B cell (primary cell): ENCODE data around the gene ZMYM4. TPM values are rescaled to one million over a fixed set of nuclear protein-coding genes. Genes with fewer than 3 reads are reported as not detected.

ENCODE experiments used
- ATAC-seq: fragments of 200-7000 bp; cut with Tn5 transposase; one replicate; pipeline ENCODE4 v1.10.0; 2021; ENCODE audit warnings: low read depth, mild to moderate bottlenecking, moderate number of reproducible peaks, moderate library complexity
- CTCF ChIA-PET: fragments of 350-600 bp; sonication (Branson Sonifier 250); formaldehyde crosslinking; loops from one replicate; lab custom pipeline; 2021; ENCODE audit warnings: antibody characterized with exemption, inconsistent platforms; lab: Charles Lee
- POLR2A ChIA-PET: fragments of 350-600 bp; sonication (Branson Sonifier 250); formaldehyde crosslinking; loops from one replicate; lab custom pipeline; 2021; ENCODE audit warnings: antibody characterized with exemption; lab: Charles Lee
- DNase-seq: peaks from one replicate; pipeline ENCODE4 v3.0.0; 2013
- H2AFZ ChIP-seq: 2 replicates; pipeline ENCODE4 v1.6.1; 2012; ENCODE audit warnings: mild to moderate bottlenecking, low read depth, low read length; ENCODE audit not compliant: insufficient read depth, poor library complexity, severe bottlenecking
- H3K27ac ChIP-seq, 2 donors: 1 replicate in 1 of 2; 2 replicates in 1 of 2; pipeline ENCODE4 v1.5.1; 2012 to 2013; ENCODE audit warnings: low read length in 2 of 2, mild to moderate bottlenecking in 2 of 2, moderate library complexity in 1 of 2
- H3K27me3 ChIP-seq, 4 experiments: fragments of 200-600 bp in 1 of 4; sonication (generic) in 1 of 4; replicated peaks in 1 of 4; 1 replicate in 2 of 4; 2 replicates in 2 of 4; pipeline versions ENCODE4 v1.6.1 to v1.7.0; 2013 to 2016; ENCODE audit warnings: low read length in 3 of 4, mild to moderate bottlenecking in 2 of 4, mixed read lengths in 1 of 4, moderate library complexity in 1 of 4; ENCODE audit not compliant: insufficient read depth in 4 of 4, control insufficient read depth in 3 of 4; ENCODE audit errors: control extremely low read depth in 1 of 4
- H3K36me3 ChIP-seq, 2 experiments: replicated peaks in 1 of 2; 1 replicate in 1 of 2; 2 replicates in 1 of 2; pipeline versions ENCODE4 v1.6.1 to v1.7.1; 2013; ENCODE audit warnings: low read length in 1 of 2; ENCODE audit not compliant: insufficient read depth in 2 of 2, control insufficient read depth in 1 of 2; ENCODE audit errors: control extremely low read depth in 1 of 2, extremely low read depth in 1 of 2
- H3K4me1 ChIP-seq, 2 donors: fragments of 200-600 bp in 1 of 2; sonication (generic) in 1 of 2; 1 replicate in 1 of 2; 2 replicates in 1 of 2; pipeline versions ENCODE4 v1.5.1 to v1.6.1; 2013 to 2017; ENCODE audit warnings: low read length in 2 of 2; ENCODE audit not compliant: control insufficient read depth in 2 of 2, insufficient read depth in 2 of 2
- H3K4me2 ChIP-seq: replicated peaks from 2 replicates; pipeline ENCODE3; 2012; ENCODE audit warnings: mild to moderate bottlenecking, low read depth, low read length; ENCODE audit not compliant: poor library complexity, severe bottlenecking
- H3K4me3 ChIP-seq, 5 experiments: fragments of 200-600 bp in 1 of 5; sonication (generic) in 1 of 5; 1 replicate in 3 of 5; 2 replicates in 2 of 5; pipeline versions ENCODE4 v1.5.1 to v1.7.0; 2011 to 2016; ENCODE audit warnings: low read length in 4 of 5, mild to moderate bottlenecking in 4 of 5, low read depth in 2 of 5, control low read depth in 1 of 5, moderate library complexity in 1 of 5; ENCODE audit not compliant: insufficient read depth in 1 of 5; ENCODE audit errors: control extremely low read depth in 1 of 5, extremely low read depth in 1 of 5
- H3K79me2 ChIP-seq: fragments of 200-600 bp; sonication (generic); one replicate; pipeline ENCODE4 v1.6.0; 2016; ENCODE audit warnings: low read length; ENCODE audit not compliant: control insufficient read depth, insufficient read depth
- H3K9ac ChIP-seq: fragments of 200-600 bp; sonication (generic); 2 replicates; pipeline ENCODE4 v1.6.1; 2017; ENCODE audit warnings: mild to moderate bottlenecking, low read length, moderate library complexity
- H3K9me3 ChIP-seq, 3 donors: one replicate each; pipeline versions ENCODE4 v1.6.1 to v1.7.1; 2013; ENCODE audit warnings: low read length in 2 of 3; ENCODE audit not compliant: control insufficient read depth in 2 of 3, insufficient read depth in 1 of 3; ENCODE audit errors: control extremely low read depth in 1 of 3
- H4K20me1 ChIP-seq: 2 replicates; pipeline ENCODE4 v1.6.0; 2012; ENCODE audit warnings: mild to moderate bottlenecking, low read length; ENCODE audit not compliant: insufficient read depth, control insufficient read depth, poor library complexity, severe bottlenecking
- H3K27ac Mint-ChIP-seq: one replicate; pipeline ENCODE4 v1.8.0; 2021; ENCODE audit warnings: mixed read lengths
- H3K27me3 Mint-ChIP-seq: one replicate; pipeline ENCODE4 v1.8.0; 2021; ENCODE audit warnings: mixed read lengths
- H3K4me1 Mint-ChIP-seq: one replicate; pipeline ENCODE4 v1.8.0; 2021; ENCODE audit warnings: mixed read lengths
- H3K4me3 Mint-ChIP-seq: one replicate; pipeline ENCODE4 v1.8.0; 2021; ENCODE audit warnings: mixed read lengths
- H3K9me3 Mint-ChIP-seq: one replicate; pipeline ENCODE4 v1.8.0; 2022; ENCODE audit warnings: mixed read lengths; ENCODE audit not compliant: insufficient read depth
- EZH2 ChIP-seq: IDR thresholded peaks from 2 replicates; pipeline ENCODE4 v1.6.1; 2012; ENCODE audit warnings: borderline replicate concordance, low read depth, mild to moderate bottlenecking, moderate library complexity, low read length; ENCODE audit not compliant: insufficient read depth, poor library complexity, severe bottlenecking
- WGBS: methylation state at CpG from one replicate; pipeline ENCODE4 v1.1.5; 2013; ENCODE audit warnings: missing lambda C conversion rate; ENCODE audit not compliant: insufficient coverage; 5-methylcytosine and 5-hydroxymethylcytosine counted together
- intact Hi-C: fragments of 100-400 bp; cut with micrococcal nuclease; formaldehyde crosslinking; loops from one replicate; pipeline ENCODE4 v1.10.0; 2022
- polyA plus RNA-seq: library from polyadenylated mRNA; depleted of rRNA; stranded (reverse); fragments of >200 nt; gene quantifications from 2 replicates; pipeline ENCODE4 v1.2.3, GENCODE V29; 2012
- total RNA-seq, 2 donors: library from RNA; stranded (reverse); fragments of 120-200 nt in 1 of 2; gene quantifications; 1 replicate in 1 of 2; 2 replicates in 1 of 2; pipeline versions ENCODE4 v1.2.3 to v1.2.4, GENCODE V29; 2013 to 2022
- TF ChIP-seq, protein P1 (sequence below): fragments of 200-600 bp; IDR thresholded peaks from one replicate; pipeline ENCODE4 v1.8.0; 2022; ENCODE audit warnings: antibody characterized with exemption, mild to moderate bottlenecking

ZMYM4 gene
- total and polyA plus RNA-seq, 2 donors (not counting 1 experiment from before 2014, with no cell fraction given): 7.2 to 45.2 TPM

DNA sequence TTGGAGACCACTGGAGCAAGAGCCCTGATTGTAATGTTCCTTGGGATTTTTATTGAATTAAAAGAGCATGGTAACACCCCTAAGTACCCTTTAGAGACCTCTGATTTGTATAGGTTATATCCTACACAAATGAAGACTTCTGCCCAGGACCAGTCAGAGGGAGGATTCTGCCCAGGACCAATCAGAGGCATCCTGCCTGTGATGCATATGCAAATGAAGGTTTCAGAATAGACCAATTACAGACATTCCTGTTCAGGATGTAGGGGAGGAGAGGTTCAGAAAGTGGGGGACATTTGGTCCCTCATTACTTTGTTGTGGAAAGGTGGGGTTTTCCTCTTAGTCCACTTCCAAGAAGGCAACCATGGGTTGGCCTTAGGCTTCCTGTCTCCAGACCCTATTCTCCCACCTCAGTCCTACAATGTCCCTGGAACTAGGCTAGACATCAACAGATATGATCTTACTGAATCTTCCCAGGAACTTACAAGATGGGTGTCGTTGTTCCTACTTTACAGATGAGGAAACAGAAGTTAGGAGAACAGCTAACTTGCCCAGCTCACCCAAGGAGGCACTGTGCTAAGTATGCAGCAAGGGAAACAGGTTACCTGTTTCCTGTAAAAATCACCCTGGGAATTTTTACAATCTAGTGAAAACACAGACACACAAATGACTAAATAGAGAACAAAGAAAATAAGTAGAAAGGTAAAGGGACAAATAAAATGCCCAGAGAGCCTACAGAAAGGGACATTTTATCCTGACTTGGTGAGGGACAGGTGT lies 38.7 kb upstream of the ZMYM4 start:
- ChIA-PET POLR2A (no interaction called here), CTCF (no interaction called here)
- H3K9ac ChIP-seq: no peak overlapping the region
- no peaks in the 10 kb centered on the region for H3K36me3 ChIP-seq
- no peak overlapping the region for H3K27ac ChIP-seq
- no peaks in the 10 kb centered on the region for H3K79me2 ChIP-seq
- Mint-ChIP-seq H3K4me3 (no peak overlapping the region), H3K4me1 (no peaks in the 10 kb centered on the region), H3K9me3 (peaks cover 5% of the 10 kb centered on the region), H3K27ac (no peak overlapping the region), H3K27me3 (peaks cover 5% of the 10 kb centered on the region)
- H3K4me3 ChIP-seq: no peak overlapping the region
- H2AFZ ChIP-seq: no peak overlapping the region
- TF ChIP-seq, protein P1, sequence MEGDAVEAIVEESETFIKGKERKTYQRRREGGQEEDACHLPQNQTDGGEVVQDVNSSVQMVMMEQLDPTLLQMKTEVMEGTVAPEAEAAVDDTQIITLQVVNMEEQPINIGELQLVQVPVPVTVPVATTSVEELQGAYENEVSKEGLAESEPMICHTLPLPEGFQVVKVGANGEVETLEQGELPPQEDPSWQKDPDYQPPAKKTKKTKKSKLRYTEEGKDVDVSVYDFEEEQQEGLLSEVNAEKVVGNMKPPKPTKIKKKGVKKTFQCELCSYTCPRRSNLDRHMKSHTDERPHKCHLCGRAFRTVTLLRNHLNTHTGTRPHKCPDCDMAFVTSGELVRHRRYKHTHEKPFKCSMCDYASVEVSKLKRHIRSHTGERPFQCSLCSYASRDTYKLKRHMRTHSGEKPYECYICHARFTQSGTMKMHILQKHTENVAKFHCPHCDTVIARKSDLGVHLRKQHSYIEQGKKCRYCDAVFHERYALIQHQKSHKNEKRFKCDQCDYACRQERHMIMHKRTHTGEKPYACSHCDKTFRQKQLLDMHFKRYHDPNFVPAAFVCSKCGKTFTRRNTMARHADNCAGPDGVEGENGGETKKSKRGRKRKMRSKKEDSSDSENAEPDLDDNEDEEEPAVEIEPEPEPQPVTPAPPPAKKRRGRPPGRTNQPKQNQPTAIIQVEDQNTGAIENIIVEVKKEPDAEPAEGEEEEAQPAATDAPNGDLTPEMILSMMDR: no peak
- no peak for TF ChIP-seq EZH2
- peaks cover 0 to 2% (median 0%) of the 10 kb centered on the region in 3 donors for H3K9me3 ChIP-seq
- H4K20me1 ChIP-seq: no peaks in the 10 kb centered on the region
- no peaks in the 10 kb centered on the region for H3K4me1 ChIP-seq
- ATAC-seq: no peak
- H3K27me3 ChIP-seq: no peaks in the 10 kb centered on the region
- no CpG with 5 or more reads among the region's 1 CpG for WGBS
- no peak for DNase-seq
- intact Hi-C loops: no loop called here
- no peak overlapping the region for H3K4me2 ChIP-seq

DNA sequence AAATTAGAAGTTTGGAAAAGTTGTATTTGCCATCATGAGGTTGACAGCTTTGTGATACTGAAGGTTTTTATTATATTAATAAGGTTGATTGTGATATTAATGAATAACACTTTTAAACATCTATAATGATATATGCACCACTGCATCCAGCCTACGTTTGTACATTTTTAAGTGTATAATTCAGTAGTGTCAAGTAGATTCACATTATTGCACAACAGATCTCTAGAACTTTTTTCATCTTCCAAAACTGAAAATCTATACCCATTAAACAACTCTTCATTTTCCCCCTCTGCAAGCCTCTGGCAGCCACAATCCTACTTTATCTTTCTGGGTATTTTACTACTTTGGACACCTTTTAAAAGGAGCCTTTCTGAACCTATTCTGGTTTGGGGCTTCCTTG lies 37.2 kb upstream of the ZMYM4 start:
- H2AFZ ChIP-seq: no peak overlapping the region

More for the DNA sequence above, 37.2 kb upstream of the ZMYM4 start:
- ATAC-seq: no peak
- Histone ChIP-seq H3K36me3 (no peaks in the 10 kb centered on the region), H4K20me1 (no peaks in the 10 kb centered on the region), H3K4me3 (no peak overlapping the region), H3K9me3 (peaks cover 0 to 2% (median 0%) of the 10 kb centered on the region in 3 donors), H3K27ac (no peak overlapping the region), H3K9ac (no peak overlapping the region), H3K4me1 (no peaks in the 10 kb centered on the region), H3K27me3 (no peaks in the 10 kb centered on the region), H3K79me2 (no peaks in the 10 kb centered on the region), H3K4me2 (no peak overlapping the region)
- TF ChIP-seq EZH2: no peak
- TF ChIP-seq, protein P1: no peak
- Mint-ChIP-seq H3K27me3 (peaks cover 5% of the 10 kb centered on the region), H3K27ac (no peak overlapping the region), H3K4me3 (no peak overlapping the region), H3K4me1 (no peaks in the 10 kb centered on the region), H3K9me3 (peaks cover 5% of the 10 kb centered on the region)
- POLR2A ChIA-PET: interaction anchor here (0.6 kb wide), 1 partner anchor 38 kb away, joined by 3 read pairs; the partner anchor contains the start of gene SFPQ
- intact Hi-C loops: no loop called here
- WGBS: no CpG with 5 or more reads among the region's 1 CpG
- CTCF ChIA-PET: no interaction called here
- no peak for DNase-seq
